NCI-H1417 (cell line): ENCODE measurements around the gene STON1.
"Not testable (repeated sequence)": the region's sequence is repeated elsewhere in the genome, so short reads cannot be mapped to it uniquely, and the experiment has no call there.

Experiments used
- DNase-seq, 3 experiments: peaks; one replicate each; lab custom pipeline; 2025; lab: John Stamatoyannopoulos, UW

Gene STON1

DNA sequence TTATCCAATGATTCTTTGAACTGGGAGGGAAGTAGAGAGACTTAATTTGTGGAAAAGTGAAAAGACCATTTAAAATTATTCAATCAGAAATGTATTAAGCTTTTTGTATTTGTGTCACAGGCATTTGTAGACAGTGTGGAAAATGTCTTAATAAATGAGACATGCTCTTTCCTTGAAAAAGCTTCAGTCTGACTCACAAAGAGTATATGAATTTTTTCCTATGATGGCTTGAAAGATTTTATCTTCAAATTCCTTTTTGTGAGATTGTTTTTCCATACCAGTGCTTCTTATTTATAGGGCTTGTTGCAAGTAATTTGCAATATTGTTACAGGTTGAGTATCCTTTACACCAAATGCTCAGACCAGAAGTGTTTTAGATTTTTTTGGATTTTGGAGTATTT is 39.5 kb downstream of the STON1 start:
- no peak for DNase-seq

DNA sequence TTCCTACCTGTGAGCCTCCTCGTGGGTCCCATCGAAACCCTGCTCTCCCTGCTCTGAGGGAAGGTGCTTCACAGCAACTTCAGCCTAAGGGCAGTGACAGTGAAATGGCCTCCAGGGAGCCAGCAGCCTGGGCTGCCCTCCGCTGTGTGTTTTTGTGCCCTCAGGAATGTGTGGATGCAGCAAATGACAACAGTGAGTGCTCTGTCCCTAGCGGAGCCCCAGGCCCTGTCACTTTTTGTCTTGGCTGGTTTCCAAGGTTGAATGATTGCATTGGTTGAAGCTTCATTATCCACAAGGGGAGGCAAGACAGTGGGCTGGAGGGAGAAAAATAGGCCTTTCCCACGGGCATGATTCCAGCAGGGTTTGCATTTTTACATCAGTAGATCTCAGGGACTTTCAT is 42.9 kb downstream of the STON1 start:
- peak in 2 of 3 experiments; percentile 42 to 63 for DNase-seq

DNA sequence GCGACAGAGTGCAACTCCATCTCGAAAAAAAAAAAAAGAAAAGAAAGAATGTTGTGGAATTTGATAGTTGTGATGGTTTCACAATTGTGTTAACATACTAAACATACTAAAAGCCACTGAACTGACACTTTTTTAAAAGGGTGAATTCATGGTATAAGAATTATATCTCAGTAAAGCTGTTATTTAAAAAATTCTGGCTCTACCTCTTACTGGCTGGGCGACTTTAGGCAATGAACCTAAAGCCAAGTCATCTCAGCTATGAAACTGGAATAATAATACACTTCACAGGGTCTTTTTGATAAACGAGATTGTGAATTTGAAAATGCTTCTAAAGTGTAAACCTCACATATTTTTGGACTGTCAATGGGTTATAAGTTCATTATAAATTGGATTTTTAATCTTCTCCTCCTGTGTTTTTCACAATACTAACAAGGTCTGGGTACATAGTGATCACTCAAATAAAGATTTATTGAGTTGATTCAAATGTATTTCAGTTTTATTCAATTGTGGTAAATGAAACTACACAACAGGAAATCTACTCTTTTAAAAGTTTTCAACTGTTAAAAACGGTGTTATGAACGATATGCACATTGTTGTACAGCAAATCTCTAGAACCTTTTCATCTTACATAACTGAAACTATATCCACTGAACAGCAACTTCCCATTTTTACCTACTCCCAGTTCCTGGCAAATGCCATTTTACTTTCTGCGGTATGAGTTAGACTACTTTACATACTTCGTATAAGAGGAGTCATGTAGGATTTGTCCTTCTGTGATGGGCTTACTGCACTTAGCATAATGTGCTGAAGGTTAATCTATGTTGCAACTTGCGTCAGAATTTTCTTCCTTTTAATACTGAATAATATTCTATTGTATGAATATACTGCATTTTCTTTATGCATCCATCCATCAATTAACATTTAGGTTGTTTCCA is 44.7 kb downstream of the STON1 start:
- DNase-seq, result no peak

DNA sequence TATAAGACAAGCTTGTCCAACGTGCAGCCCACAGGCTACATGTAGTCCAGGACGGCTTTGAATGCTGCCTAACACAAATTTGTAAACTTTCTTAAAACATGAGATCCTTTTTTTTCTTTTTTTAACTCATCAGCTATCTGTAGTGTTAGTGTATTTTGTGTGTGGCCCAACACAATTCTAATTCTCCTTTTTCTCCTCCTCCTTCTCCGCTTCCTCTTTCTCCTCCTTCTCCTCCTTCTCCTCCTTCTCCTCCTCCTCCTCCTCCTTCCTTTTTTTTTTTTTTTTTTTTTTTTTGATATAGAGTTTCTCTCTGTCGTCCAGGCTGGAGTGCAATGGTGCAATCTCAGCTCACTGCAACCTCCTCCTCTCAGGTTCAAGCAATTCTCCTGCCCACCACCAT is 48.4 kb downstream of the STON1 start:
- DNase-seq, result no peak

DNA sequence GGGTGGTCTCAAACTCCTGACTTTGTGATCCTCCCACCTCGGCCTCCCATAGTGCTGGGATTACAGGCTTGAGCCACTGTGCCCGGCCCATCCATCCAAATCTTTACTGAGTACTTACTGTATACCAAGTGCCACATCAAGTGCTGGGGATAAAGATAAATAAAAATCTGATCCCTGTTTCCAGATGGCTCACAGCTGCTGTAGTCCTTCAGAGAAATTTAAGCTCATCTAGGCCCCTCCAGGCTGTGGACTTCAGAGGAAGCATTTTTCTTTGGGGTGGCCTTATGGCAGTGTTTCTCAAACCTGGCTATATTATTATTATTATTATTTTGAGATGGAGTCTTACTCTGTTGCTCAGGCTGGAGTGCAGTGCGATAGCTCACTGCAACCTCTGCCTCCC is 54.0 kb downstream of the STON1 start:
- DNase-seq, result no peak

DNA sequence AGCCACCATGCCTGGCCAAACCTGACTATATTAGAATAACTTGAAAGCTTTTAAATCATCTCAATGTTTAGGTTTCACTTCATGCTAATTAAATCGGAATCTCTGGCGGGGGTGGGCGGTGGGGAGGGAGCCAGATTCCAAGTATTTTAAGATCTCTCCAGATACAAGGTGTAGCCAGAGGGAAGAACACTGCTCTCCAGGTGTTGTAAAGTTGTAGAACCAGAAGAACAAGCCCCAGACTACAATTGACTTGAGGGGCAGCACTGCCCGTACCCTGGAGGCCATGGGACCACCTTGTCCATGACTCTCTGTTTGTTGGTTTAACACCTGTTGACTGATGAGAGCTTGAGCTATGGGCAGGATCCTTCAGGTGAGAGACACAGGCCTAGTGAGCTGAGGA is 54.6 kb downstream of the STON1 start:
- no peak for DNase-seq

DNA sequence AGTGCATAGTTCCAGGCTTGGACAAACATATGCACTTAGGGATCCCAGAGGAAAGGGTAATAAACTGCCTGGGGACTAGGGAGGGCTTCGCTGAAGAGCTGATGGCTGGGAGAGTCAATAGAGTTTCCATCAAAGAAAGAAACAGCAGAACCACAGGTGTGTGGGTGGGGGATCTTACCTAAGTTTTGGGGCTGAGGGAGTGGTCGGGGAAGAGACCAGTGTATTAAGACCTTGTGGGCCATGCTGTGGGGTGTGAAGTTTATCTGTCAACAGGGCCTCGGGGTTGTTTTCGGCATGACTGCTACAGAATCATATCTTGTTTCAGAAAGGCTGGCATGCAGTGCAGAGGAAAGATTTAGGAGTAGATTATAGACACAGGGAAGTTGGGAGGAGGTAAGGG is 56.5 kb downstream of the STON1 start:
- no peak for DNase-seq

DNA sequence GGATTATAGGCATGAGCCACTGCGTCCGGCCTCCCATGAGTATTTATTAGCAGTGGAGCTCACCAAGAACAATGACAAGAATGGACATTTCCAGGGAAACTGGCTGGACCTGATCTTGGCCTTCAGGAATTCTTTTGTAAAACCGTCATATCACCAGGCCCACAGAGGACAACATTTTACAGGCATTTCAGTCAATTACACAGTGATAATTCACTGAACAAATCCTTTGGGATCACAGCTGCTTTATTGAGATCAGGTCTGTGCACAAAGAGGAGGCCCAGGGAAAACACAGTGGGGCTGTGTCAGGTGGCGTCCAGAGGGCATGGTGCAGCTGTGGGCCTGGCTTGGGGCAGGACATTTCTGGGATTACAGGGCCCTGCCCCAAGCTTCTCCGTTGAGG is 57.6 kb downstream of the STON1 start:
- DNase-seq, result no peak

DNA sequence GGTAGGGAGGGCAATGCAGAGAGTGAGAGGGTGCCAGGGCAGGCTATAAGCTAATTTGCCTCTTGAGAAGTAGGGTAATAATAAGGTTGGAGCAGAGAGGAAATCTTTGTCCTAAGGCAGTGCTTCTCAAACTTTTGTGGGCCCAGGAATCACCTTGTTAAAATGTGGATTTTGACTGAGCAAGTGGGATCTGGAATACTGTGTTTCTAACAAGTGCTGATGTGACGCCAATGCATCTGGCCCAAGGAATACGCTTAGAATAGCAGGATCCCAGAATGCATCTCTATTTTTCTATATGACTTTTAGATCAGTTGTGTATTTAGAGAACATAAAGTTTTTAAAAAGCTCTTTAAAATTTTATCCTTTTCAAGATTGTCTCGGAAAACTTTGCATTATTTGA is 58.0 kb downstream of the STON1 start:
- no peak for DNase-seq

DNA sequence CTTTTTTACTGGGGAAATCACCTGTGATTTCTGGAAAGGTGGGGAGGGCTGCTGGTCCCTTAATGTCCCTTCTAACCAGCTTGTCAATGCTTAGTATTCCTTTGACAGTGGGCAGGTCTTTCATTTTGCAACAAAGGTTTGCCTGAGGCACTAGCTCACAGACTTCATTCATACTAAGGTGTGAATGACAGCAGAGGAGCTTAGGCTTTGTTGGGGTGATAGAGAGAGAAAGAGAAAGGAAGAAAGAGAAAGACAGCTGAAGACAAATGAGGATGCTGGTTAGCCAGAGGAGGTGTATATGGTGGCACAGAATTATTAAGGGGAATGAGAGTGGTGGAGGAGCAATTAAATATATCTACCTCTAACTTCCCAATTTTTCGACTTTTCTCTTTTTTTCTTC is 58.8 kb downstream of the STON1 start:
- DNase-seq, result no peak

DNA sequence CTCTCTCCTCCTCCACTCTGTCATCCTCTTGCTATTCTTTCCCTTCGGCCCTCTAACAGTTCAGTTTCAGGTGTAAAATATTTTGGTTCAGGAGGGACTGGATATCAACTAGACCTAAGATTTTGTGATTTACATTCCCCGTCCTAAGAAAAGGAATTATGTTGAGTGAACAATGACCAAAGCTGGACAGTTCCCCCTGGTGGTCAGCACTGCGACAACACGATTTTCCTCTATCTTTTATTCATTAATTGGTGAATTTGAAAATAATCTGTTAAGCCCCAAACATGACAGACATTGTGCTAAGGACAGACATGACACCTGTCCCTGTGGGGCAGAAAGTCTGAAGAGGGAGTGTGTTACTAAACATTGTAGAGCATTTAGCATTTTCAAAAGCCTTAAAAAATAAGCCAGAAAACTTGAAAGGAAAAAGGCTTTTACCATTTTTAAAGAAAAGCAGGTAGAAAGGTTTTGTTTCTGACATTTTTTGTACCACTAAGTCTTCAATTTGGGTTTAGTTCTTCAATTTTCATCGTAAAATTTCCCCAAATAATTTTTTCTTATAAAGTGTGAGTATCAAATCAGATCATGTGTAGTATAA is 59.3 kb downstream of the STON1 start:
- DNase-seq, result peak; percentile 44 to 72 (median 54)

DNA sequence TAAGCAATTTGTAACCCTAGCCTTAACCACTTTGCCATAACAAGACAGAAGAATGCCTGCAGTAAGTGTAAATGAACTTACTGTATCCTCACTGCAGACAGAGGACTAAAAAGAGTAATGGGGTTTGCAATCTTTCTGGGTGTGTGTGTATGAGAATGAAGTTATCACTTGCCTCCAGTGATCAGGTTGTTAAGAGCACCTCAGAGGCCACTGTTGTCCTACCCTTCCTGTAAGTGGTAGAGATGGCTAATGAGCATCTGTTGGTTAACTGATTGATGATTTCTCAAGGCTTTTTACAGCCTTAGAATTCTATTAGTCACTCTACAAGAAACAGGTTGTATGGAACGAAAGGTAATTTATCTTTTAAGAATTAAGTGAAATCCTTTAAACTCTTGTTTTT is 60.1 kb downstream of the STON1 start:
- DNase-seq, result no peak

DNA sequence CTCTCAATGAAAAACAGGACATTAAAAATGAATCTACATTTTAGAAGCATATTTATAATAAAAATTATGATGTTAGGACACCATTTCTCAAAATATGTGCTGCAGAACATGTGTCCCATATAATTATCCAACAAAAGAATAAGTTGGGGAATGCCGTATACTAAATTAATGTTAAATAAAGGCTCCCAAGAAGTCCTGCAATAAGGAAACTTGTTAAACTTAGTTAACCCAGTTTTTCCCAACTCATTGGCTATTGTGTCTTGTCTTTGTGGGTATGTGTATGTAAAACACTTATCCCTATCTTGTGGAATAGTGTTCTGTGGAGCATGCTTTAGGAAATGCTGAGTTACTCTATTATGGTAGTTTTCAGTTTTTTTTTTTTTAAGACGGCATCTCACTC is 62.1 kb downstream of the STON1 start:
- no peak for DNase-seq

DNA sequence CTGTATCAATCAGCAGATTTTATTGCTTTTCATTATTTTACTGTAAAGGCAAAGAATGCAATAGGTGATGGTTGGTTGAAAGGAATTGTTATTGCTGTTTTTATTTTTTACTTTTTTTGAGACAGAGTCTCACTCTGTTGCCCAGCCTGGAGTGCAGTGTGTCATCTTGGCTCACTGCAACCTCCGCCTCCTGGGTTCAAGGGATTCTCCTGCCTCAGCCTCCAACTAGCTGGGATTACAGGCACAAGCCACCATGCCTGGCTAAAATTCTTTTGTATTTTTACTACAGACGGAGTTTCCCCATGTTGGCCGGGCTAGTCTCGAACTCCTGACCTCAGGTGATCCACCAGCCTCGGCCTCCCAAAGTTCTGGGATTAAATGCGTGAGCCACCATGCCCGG is 66.8 kb downstream of the STON1 start:
- DNase-seq, result not testable (repeated sequence)

DNA sequence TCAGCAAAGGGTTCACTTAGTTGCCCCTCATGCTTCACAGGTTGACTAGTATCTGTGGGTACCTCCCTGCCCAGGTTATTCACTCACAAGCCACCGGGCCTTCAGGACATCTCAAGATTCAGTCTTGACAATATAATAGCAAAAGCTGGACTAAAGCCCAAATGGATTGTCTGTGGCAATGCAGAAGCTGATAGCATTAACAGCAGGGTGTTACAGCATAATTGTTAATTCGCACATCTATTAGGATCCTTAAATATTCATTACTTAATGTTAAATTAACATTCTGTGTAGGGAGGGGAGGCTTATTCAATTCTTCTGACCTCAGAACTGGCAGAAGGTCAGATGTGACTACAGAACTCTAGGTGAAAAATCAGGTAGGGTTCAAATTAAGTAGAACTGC is 67.5 kb downstream of the STON1 start:
- no peak for DNase-seq

DNA sequence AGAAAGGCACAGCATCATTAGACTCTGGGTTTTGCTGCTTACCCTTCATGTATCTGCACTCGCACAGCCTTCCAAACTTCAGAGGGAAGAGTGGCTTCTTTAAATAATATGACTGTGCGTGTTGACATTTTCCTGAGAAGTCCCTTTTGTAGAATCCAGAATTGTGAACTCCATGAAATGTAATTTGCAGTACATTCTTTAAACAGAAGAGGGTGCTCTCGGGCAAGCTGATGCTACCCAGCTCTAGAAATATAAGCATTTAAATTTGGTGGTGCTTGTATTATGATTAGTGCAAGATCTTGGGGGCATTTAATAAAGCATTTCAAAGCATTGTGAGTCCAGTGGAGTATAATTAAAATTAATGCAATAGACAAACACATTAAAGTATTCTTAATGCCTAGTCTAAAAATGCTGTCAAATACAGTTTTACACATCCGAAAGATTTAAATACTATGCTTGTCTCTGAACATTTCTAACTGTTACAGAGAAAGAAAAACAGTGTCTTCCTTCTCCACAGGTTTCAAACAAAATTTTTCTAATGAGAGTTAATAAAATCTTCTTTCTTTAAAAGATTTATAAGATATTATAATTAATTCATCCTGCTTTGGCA is 70.4 kb downstream of the STON1 start:
- peak; percentile 28 to 82 (median 69) for DNase-seq

DNA sequence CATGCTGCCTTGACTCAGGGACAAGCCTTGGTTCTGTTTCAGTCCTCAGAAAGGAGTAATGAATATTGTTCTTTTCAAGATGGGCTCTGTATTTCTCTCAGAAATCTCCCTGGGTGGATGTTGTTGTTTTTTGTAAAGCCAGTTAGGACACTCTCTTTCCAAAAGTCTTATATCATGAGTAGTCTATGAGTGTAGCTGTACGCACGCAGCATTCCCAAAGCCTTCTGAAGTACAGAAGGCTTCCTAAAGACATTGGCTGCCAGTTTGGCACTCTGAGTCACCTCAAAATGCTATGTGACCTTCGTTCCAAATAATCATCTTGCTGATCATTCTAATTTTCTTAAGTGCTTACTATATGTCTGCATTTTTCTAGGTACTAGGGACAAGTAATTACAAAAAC is 71.0 kb downstream of the STON1 start:
- DNase-seq, result no peak

DNA sequence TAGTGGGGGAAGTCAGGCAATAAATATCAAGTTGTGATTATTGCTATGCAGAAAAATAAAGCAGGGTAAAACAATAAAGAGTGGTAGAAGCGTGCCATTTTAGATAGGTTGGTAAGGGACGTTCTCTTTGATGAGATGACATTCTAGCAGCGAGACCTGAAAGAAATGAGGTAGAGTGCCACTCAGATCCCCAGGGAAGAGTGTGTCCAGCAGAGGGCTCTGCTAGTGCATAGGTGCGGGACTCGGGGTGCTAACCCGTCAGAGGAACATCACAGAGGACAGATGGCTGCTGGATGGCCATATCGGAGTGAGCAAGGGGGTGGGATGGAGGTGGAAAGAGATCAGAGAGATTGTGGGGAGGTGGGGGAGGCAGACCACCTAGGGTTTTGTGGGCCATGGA is 71.4 kb downstream of the STON1 start:
- DNase-seq, result peak; percentile 25 to 62 (median 33)

DNA sequence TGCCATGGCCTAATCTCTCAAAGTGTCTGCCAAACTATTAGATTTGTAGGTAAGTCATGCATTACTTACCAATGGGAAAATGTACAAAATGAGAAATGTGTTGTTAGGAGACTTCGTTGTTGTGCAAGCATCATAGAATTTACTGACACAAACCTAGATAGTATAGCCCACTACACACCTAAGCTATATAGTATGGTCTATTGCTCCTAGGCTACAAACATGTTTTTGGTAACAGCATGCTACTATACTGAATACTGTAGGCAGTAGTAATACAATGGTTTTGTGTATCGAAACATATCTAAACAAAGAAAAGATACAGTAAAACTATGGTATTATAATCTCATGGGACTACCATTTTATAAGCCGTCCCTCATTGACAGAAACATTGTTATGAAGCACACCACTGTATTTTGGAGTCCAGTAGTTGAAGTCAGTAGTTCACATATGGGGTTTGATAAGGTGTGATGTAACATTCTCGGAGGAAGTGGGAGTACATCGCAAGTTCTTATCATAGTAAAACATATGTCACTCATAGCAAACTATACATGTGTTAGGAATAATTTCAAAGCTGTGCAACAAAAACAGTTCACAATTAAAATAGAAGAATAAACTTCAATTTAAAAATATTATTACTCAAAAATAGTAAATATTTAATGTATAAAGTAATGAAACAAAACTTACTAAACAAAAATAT is 75.7 kb downstream of the STON1 start:
- DNase-seq, result no peak

DNA sequence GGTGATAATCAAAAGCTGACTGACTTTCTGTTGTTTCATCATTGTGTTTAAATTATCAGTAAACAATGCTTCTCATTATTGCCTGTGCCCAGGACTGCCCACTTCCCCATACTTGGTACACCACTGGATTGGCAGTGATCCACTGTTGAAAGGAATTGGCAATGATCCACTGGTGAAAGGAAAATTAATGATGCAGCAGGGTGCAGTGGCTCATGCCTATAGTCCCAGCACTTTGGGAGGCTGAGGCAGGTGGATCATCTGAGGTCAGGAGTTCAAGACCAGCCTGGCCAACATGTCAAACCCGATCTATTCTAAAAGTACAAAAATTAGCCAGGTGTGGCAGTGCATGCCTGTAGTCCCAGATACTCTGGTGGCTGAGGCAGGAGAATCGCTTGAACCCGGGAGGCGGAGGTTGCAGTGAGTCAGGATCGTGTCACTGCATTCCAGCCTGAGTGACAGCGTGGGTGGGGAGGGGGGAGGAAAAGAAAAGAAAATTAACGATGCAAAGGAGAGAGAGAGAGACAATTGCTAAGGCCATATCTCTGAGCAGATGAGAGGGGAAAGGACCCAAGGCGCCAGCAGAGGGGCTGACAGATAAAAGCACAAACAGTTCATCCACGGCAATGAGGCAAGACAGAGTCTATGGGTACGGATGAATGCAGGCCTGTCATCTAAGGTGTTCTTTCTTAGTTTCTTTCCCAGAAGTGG is 77.5 kb downstream of the STON1 start:
- no peak for DNase-seq

DNA sequence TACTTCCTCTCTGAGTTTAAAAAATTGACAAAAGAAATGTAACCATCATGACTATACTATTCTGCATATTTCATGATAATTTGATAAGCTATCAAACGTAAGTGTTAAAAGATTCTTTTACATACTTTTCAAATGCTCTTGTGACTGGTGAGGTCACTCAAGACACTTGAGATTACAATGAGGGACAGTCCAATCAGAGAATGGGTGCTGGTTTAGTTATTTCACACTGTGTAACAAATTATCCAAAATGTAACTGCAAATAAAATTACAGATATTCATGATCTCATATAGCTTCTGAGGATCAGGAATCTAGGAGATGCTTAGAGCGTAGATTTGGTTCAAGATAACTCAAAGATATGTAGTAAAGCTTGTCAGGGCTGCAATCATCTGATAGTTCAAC is 83.3 kb downstream of the STON1 start:
- DNase-seq, result no peak

DNA sequence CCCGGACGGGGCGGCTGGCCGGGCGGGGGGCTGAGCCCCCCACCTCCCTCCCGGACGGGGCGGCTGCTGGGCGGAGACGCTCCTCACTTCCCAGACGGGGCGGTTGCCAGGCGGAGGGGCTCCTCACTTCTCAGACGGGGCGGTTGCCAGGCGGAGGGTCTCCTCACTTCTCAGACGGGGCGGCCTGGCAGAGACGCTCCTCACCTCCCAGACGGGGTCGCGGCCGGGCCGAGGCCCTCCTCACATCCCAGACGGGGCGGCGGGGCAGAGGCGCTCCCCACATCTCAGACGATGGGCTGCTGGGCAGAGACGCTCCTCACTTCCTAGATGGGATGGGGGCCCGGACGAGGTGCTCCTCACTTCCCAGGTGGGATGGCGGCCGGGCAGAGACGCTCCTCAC is 84.6 kb downstream of the STON1 start:
- not testable (repeated sequence) for DNase-seq
